HG02571 (cell line): ENCODE data around the gene LIMA1.
"Not testable (repeated sequence)": the region's sequence is repeated elsewhere in the genome, so short reads cannot be mapped to it uniquely, and the experiment has no call there.

Experiments used
- ATAC-seq: cut with Tn5 transposase; IDR thresholded peaks from one replicate; pipeline ENCODE4 v1.9.1; 2021; ENCODE audit warnings: mild to moderate bottlenecking, moderate library complexity; ENCODE audit not compliant: unreplicated experiment

Gene LIMA1

GRCh38 chr12:50249464-50250182, 33.7 kb downstream of the LIMA1 start:
- no peak for ATAC-seq

GRCh38 chr12:50248883-50249282, 34.4 kb downstream of the LIMA1 start:
- no peak for ATAC-seq

DNA sequence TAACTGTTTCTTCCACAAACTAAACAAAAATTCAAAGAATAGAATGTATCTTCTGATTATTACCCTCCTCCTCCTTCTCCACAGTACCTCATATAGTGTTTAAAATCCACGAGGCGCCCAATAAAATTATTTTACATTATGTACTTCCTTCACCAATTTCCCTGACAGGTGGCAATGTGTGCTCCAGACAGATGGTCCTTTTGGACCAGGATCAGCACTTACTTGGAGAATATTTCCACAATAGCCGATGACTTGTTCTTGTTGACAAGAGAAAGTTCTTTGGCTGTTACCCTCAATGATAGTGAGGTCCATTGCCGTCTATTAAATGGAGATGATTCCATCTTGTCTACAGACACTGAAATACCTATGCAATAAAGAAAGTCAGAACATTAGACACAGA, 34.9 kb downstream of the LIMA1 start:
- no peak for ATAC-seq

- not testable (repeated sequence) for ATAC-seq
Observed at GRCh38 chr12:50247665-50248064, 35.7 kb downstream of the LIMA1 start.

- no peak for ATAC-seq
Observed at GRCh38 chr12:50246873-50247612, 36.3 kb downstream of the LIMA1 start.

- ATAC-seq = no peak
Observed at GRCh38 chr12:50246197-50246865, 37.0 kb downstream of the LIMA1 start.

DNA sequence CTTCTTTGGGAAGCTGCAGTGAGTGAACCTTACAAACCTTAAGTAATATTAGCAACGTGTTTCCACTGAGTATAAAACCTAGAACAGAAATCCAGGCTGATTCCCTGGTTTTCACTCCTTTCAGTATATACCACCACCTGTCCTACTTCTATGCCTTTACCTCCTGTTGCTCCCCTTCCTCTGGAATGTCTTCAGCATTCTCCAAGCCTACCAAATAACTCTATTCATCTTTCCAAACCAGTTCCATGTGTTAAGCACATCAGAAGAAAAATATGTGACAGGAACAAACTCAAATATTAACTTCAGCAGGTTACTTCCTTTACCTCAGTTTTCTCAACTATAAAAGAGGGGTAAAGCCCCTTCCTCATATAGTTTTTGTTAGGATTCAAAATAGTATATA, 39.8 kb downstream of the LIMA1 start:
- ATAC-seq = no peak

GRCh38 chr12:50242751-50243191, 40.5 kb downstream of the LIMA1 start:
- no peak for ATAC-seq

GRCh38 chr12:50241178-50241577, 42.1 kb downstream of the LIMA1 start:
- ATAC-seq = no peak

DNA sequence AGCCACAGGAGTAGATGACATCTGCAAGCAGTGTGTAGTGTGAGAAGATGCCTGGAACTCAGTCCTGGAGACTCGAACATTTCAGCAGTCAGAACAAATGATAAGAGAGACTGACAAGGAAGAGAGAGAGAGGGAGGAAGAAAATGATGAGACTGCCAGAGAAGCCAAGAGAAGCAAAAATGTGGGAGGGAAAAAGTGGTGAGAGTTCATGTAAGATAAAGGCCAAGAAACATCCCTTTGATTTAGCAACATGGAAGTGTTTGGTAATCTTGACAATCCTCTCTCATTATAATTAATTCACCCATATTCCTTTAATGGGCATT, 42.6 kb downstream of the LIMA1 start:
- ATAC-seq = no peak

DNA sequence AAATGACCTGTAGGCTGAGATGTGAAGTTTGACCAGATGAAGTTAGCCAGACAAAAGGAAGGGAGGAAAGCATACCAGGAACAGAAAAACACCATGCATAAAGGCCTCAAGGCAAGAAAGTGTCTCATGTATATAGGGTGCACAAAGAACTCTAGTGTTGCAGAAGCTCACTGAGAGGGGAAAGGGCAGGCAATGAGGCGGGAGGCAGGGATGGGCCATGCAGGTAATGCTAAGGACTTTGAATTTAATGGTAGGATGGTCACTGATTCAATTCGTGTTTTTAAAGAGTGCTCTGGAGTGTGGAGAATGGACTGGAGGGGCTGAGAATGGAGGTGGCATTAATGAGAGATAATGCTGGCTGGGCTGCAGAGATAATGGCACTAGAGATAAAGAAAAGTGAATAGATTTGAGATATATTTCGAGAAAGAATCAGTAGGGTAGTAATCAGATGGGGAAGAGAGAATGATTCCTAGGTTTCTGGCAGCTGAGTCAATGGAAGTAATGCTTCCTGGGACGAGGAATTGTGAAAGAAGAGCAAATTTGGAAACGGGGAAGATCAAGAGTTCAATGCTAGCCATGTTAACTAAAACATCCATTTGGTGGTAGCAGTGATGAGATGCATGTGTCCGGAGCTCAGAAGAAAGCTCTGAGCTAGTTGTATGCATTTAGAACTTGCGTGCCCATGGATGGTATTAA, 43.1 kb downstream of the LIMA1 start:
- no peak for ATAC-seq

- no peak for ATAC-seq
Observed at GRCh38 chr12:50239355-50239891, 43.9 kb downstream of the LIMA1 start.

DNA sequence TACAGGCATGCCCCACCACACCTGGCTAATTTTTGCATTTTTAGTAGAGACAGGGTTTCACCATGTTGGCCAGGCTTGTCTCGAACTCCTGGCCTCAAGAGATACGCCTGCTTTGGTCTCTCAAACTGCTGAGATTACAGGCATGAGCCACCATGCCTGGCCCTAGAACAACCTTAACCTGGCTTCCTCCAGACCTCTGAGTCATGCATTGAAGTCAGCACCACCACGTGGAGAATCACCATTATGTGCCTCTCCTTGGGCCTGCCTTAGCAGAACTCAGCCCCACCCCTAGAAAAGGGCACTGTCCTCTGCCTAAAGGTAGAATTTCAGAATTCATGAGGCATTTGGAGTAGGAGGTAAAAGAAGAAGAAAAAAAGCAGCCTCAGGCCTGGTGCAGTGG, 49.0 kb downstream of the LIMA1 start:
- no peak for ATAC-seq

GRCh38 chr12:50232771-50233209, 50.5 kb downstream of the LIMA1 start:
- ATAC-seq = no peak

DNA sequence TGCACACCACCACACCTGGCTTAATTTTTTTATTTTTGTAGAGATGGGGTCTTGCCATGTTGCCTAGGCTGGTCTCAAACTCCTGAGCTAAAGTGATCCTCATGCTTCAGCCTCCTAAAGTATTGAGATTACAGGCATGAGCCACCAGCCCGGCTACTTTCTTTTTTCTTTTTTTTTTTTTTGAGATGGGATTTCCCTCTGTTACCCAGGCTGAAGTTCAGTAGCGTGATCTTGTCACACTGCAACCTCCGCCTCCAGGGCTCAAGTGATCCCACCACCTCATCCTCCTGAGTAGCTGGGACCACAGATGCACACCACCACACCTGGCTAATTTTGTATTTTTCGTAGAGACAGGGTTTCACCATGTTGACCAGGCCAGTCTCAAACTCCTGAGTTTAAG, 51.1 kb downstream of the LIMA1 start:
- no peak for ATAC-seq

- no peak for ATAC-seq
Observed at GRCh38 chr12:50231346-50231745, 52.0 kb downstream of the LIMA1 start.

DNA sequence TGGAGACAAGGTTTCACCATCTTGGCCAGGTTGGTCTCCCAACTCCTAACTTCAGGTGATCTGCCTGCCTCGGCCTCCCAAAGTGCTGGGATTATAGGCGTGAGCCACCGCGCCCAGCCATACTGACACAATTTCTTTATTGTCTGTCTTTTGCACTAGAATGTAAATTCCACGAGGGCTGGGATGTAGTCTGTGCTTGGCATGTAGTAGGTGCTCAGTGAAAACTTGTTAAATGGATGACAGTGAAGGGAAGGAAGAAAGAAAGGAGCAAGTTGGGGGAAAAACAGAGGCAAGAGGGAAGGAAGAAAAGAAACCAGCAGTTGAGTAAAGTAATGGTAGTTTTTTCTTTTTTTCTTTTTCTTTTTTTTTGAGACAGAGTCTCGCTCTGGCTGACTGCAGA, 53.1 kb downstream of the LIMA1 start:
- ATAC-seq = no peak

GRCh38 chr12:50224026-50224692, 59.2 kb downstream of the LIMA1 start:
- no peak for ATAC-seq

GRCh38 chr12:50222275-50222783, 61.0 kb downstream of the LIMA1 start:
- no peak for ATAC-seq

DNA sequence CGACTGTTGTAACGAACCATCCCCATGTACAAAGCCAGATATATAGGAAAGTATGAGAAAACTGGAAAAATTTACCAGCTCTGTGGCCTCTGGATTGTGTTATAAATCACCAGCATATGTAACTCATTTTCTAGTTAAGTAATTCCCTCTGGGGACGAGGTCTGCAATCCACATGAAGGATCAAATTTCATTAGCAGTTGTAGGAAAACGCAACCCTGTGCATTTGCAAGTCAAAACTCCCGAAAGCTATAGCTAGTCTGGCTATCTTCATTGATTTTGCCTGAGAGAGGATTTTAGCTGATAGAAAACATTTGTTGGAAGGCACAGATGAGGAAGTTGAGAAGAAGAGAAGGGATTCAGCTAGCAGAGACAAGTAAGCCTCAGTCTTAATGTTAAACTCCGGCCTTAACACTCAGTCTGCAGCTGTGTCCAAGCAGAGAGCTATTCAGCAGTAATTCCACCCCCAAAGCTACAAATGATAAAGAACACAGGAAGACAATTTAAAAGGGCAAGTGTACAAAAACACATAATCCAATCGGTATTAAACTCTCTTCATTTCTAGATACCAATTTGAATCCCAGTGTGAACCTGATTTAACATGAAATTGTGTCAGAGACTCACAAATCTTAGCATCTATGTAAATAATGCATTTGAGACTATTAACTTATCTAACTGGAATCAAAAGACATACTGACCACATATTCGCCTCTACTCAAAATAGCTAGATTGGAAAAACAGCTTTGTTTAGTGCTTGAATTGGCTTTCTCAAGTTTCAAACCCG, 61.9 kb downstream of the LIMA1 start:
- no peak for ATAC-seq
